Left kidney (tissue), 2 donors: ENCODE data around the gene MARCHF3. TPM values are rescaled to one million over a fixed set of nuclear protein-coding genes. Genes with fewer than 3 reads are reported as not detected.
A peak's percentile ranks its signal among the peaks of the same experiment; 100 is the strongest.
"Not testable (repeated sequence)": the region's sequence is repeated elsewhere in the genome, so short reads cannot be mapped to it uniquely, and the experiment has no call there.

Experiments used
- DNase-seq: peaks from one replicate; pipeline ENCODE4 v3.0.0-alpha.2; 2013
- polyA plus RNA-seq: library from polyadenylated mRNA; unstranded; fragments of 120-200 nt; gene quantifications from one replicate; pipeline ENCODE4 v1.2.1, GENCODE V29; 2013; ENCODE audit not compliant: insufficient read length

MARCHF3 gene
- polyA plus RNA-seq, 1 donor, result 8.0 TPM

DNA sequence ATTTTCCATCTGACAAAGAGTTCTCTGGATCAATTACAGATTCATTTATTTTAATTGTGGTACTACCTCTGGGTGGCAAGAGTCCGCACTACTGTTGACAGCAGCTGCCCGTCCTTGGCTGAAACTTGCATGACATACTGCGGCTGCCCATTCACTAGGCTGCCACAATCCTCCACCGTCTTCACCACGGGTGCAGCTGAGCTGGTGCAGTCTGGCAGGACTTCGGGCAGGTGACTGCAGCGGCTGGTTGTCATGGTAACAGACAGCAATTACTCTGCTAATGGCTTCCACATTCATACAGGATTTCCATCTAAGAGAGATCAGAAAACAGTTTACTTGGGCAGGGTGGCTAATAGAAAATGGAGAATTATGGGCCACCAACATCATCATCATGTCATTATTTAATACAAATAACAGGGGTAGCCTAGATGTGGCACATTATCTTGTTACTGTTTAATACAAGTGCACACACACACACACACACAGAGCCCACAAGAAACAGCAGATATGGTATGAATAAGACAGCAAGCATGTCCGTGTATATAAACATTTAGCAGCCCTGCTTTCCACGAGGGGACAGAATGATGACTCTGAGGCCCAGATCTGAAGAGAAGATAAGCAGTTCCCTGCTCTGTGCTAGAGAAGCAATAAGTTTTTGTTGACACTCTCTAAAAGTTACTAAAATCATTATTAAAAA is 112.3 kb downstream of the MARCHF3 start:
- no peak for DNase-seq

- no peak for DNase-seq
Measured at GRCh38 chr5:126915496-126915895, 114.9 kb downstream of the MARCHF3 start.

GRCh38 chr5:126914801-126915436 is 115.4 kb downstream of the MARCHF3 start:
- DNase-seq, result no peak

DNA sequence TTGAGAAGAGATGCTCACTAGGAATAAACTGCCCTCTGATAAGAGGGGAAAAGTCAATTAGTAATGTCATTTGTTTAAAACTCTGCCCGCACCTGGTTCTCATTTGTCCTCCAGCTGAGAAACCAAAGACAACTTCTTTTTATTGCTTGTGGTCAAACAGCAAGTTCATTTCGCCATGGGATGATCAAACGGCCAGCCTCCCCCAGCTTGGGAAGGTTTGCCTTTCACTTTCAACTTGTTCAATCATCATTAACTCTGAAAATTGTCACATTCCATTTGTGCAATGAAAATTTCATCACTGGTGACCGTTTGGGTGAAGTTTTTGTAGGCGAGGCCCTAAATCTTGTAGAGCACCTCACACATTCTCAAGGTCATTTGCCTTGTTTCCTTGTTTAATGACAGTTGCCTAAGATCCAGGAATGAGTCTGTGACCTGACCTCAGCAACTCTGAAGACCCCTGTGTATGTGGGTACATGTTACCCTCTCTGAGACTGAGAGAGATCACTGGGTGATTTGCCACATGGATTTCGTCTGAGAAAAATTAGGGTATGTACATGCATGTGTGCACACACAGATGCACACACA is 117.7 kb downstream of the MARCHF3 start:
- DNase-seq, result no peak

DNA sequence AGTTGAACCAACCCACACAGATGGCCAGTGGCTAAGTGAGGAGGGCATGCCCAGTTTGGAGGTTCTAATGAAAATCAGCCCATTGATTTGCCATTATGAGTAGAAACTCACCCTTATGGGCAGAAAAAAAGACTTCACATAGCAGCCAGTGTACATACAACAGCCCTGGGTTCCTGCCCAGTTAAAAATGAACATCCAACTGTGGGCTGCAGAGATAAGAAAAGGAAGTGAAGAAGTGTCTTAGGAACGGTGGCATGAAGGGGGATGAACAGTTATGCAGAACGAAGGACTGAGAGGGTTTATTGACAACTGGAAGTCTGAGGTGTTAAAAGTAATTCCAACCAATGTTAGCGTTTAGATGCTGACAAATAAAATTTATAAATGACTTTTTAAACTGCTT is 118.4 kb downstream of the MARCHF3 start:
- no peak for DNase-seq

- DNase-seq, result no peak
Measured at GRCh38 chr5:126909856-126910255, 120.5 kb downstream of the MARCHF3 start.

DNA sequence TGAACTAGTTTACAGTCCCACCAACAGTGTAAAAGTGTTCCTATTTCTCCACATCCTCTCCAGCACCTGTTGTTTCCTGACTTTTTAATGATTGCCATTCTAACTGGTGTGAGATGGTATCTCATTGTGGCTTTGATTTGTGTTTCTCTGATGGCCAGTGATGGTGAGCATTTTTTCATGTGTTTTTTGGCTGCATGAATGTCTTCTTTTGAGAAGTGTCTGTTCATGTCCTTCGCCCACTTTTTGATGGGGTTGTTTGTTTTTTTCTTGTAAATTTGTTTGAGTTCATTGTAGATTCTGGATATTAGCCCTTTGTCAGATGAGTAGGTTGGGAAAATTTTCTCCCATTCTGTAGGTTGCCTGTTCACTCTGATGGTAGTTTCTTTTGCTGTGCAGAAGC is 126.0 kb downstream of the MARCHF3 start:
- not testable (repeated sequence) for DNase-seq

DNA sequence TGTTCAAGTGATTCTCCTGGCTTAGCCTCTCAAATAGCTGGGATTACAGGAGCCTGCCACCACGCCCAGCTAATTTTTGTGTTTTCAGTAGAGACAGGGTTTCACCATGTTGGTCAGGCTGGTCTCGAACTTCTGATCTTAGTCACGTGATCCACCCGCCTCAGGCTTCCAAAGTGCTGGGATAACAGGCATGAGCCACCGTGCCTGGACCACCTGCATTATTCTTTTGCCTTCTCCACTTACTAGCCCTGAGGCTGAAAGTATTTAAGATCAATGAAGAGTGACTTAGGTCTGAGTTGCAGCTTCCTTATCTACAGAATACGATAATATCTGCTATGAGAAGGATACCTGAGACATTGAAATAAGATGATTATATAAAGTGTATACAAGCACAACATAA is 129.6 kb downstream of the MARCHF3 start:
- DNase-seq, result no peak

- no peak for DNase-seq
Measured at GRCh38 chr5:126899476-126899875, 130.9 kb downstream of the MARCHF3 start.

GRCh38 chr5:126897851-126898630 is 132.3 kb downstream of the MARCHF3 start:
- no peak for DNase-seq

DNA sequence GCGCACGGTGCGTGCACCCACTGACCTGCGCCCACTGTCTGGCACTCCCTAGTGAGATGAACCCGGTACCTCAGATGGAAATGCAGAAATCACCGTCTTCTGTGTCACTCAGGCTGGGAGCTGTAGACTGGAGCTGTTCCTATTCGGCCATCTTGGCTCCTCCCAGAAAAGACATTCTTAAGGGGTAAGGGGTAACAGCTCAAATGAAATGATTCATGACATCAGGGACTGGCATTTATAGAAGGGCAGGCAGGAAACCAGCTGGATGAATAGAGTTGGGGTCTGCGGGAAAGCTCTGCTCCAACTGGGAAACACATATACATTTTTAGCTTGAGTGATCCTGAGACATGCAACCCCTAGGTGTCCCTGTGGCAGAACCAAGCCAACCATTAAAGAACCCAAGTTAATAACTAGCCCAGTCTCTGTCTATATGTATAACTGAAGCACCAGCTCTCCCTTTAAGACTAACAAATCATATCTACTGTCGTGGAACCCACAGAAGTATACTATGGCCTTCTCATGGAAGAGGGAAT is 134.1 kb downstream of the MARCHF3 start:
- DNase-seq, result no peak

DNA sequence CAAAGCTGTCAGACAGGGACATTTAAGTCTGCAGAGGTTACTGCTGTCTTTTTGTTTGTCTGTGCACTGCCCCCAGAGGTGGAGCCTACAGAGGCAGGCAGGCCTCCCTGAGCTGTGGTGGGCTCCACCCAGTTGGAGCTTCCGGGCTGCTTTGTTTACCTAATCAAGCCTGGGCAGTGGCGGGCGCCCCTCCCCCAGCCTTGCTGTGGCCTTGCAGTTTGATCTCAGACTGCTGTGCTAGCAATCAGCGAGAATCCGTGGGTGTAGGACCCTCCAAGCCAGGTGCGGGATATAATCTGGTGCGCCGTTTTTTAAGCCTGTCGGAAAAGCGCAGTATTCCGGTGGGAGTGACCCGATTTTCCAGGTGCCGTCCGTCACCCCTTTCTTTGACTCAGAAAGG is 134.6 kb downstream of the MARCHF3 start:
- DNase-seq, result not testable (repeated sequence)

DNA sequence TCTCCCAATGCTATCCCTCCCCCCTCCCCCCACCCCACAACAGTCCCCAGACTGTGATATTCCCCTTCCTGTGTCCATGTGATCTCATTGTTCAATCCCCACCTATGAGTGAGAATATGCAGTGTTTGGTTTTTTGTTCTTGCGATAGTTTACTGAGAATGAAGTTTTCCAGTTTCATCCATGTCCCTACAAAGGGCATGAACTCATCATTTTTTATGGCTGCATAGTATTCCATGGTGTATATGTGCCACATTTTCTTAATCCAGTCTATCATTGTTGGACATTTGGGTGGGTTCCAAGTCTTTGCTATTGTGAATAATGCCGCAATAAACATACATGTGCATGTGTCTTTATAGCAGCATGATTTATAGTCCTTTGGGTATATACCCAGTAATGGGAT is 139.9 kb downstream of the MARCHF3 start:
- DNase-seq, result not testable (repeated sequence)

GRCh38 chr5:126888175-126888574 is 142.2 kb downstream of the MARCHF3 start:
- no peak for DNase-seq

DNA sequence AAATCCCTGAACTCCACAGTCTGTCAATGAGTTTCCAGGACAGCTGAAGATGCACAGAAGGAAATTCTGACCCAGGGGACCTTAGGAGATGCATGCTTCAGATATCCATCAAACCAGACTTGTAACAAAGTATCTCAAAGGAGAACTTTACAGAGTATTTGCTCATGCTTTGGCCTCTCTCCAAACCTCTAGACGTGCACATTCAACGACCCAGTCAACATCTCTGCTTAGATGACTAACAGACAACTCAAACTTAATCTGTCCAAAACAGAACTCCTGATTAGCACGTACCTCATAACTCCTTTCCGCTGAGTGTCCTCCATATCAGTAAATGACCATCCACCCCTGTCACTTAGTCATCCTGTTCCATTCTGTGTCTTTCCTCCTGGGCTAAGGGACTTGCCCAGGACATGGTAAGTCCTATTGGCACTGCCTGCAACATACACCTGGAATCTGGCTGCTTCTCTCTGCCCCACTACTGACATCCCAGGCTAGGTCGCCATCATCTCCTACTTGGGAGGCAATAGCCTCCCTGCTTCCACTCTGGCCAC is 146.0 kb downstream of the MARCHF3 start:
- no peak for DNase-seq

DNA sequence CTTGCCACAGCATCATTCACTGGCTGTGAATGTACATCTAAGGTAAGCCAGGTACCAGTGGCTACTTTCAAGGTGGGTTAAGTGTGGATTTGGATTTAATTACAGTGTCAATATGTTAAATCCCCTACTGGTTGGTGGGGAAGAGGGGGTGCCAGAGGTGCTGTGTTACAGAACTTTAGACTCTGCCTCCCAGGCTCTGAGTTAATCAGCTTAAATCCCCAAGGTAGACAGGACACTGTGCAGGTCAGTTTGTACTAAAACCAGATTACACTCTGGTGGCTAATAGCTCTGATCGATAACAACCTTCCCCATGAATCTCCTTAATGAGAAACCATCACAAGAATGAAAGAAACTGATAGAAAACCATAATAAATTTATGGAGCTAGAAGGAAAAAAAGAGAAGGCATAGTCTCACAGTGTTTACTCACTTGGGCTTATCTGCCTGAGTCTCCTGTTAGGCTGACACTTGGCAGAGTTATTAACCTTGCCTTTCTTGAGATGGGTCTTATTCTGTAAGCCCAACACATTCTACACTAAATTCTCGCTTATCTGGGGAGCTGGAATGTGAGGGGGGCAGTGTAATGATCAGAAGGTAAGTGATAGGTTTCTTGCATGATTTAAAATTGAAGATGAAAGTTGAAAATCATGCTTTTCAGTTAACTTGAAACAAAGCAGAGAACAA is 146.7 kb downstream of the MARCHF3 start:
- no peak for DNase-seq

GRCh38 chr5:126881821-126882600 is 148.3 kb downstream of the MARCHF3 start:
- DNase-seq, result no peak

GRCh38 chr5:126878634-126879033 is 151.7 kb downstream of the MARCHF3 start:
- no peak for DNase-seq

DNA sequence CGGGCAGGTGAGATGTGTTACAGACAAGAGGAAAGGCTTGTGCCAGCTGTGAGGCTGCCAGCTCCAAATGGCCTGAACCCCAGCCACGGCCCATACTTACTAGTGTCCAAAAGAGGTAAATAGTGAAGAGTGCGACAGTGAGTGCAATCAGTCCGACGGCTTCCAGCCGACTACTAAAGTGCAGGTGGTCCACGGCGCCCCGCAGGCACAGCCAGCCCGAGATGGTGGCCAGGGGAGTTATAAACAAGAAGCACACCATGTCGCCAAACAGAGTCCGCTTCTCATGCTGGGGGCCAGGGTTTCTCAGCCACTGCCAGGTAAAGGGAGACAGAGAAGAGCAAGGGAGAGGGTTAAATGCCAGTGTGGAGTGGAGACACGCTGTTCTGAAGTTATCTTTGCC is 152.3 kb downstream of the MARCHF3 start:
- DNase-seq, result no peak

DNA sequence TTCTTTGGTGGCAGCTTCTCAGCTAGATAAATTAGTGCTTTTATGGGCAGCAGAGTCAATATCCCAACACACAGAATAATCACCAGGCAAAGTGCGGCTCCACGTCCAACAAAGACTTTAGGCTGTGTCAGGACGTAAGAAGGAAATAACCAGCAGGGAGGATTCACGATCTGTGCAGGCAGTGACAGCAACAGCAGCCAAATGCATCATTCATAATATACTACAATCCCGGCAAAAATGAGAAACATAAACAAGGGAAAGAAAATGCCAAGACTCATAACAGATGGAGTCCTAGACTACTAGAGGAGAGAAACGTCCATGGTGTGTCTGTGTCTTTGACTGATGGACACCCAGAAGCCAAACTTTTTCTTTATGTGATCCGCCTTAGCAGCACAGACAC is 152.8 kb downstream of the MARCHF3 start:
- no peak for DNase-seq

- peak; percentile 49 for DNase-seq
Measured at GRCh38 chr5:126875303-126875785, 155.0 kb downstream of the MARCHF3 start.
